Lung microvascular endothelial cell (primary cell): ENCODE data around the gene AHI1. TPM values are rescaled to one million over a fixed set of nuclear protein-coding genes. Genes with fewer than 3 reads are reported as not detected.
"Not testable (repeated sequence)": the region's sequence is repeated elsewhere in the genome, so short reads cannot be mapped to it uniquely, and the experiment has no call there.

ENCODE experiments used
- DNase-seq, 2 donors: peaks; one replicate each; pipeline versions ENCODE4 v3.0.0 to v3.0.0-alpha.2; 2010; ENCODE audit warnings: low read depth in 2 of 2
- total RNA-seq: library from RNA; depleted of rRNA; stranded (reverse); fragments of >200 nt; gene quantifications from 2 replicates; pipeline ENCODE4 v1.2.1, GENCODE V29; 2014

Gene AHI1
- total RNA-seq, 1 donor from 2014 or later, result 7.9 TPM

DNA sequence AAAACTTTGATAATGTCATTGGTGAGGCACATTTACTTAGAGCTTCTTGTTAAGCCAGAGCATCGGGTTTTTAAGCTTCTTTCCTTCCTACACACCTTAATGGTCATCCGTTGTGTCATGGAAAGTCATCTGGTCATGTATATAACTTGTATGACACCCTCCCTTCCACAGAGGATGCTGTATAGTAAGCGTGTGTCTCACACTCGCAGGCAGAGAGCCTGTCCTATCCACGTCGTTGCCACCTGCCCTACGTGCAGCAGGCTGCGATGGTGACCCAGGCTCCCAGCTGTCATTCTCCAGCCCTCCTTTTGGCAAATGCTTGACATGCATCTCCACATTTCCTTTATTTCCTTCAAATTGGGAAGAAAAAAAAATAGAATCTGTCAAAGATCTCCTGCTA is 230.9 kb downstream of the AHI1 start:
- DNase-seq, result no peak

DNA sequence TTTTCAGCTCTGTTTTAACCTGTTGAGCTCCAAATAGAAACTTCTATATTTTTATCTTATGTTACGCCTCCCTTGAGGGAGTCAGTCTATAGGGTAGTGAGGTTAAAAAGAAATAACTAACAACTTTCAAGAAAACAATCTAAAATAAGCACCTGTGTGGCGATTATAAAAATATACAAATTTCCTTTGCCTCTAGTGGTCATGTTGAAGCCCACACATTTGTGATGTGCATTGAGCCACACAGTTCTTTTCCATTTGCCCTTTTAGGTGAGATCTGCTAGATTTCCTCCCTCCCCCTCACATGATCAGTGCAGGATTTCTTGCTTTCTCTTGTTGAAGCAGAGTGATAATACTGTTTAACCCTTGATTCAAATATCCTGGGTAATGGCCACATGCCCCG is 232.3 kb downstream of the AHI1 start:
- DNase-seq, result no peak

DNA sequence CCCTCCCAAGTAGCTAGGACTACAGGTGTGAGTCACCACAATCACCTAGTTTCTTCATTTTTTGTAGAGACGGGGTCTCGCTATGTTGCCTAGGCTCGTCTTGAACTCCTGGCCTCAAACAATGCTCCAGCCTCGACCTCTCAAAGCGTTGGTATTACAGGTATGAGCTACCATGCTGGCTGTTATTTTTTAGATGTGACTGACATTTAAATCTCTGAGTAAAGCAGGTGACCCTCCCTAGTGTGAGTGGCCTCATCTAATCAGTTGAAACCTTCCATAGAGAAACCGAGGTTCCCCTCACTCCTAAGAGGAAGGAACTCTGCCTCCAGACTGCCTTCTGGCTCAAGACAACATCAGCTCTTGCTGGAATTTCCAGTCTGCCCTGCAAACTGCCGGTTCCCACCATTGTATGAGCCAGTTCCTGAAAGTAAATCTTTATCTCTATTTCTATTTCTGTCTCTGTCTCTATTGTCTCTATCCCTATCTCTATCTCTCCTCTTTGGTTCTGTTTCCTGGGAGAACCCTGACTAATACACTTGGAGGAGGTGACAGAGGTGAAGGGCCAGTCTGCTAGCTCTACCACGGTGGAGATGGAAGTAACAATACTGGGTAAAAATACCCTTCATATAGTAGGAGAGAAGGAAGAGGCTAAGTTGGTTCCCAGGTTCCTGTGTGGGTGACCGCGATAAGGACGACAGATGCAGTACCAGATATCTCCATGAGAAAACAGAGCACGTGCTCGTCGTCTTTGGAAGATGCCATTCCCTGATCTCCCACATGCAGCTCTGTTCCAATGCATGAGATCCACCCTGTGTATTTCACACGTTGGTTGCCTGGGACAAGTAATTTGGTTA is 235.4 kb downstream of the AHI1 start:
- no peak for DNase-seq

DNA sequence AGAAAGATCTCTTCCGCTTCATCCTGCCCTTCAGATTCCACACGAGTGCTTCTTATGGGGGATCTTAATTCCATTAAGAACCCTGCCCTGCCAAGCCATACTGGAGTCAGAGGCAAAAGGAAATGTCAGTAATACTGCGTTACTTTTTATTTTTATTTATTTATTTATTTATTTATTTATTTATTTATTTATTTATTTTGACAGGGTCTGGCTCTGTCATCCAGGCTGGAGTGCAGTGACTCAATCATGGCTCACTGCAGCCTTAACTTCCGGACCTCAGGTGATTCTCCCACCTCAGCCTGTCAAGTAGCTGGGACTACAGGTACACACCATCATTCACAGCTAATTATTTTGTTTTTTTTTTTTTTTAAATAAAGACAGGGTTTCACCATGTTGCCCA is 236.9 kb downstream of the AHI1 start:
- DNase-seq, result no peak

DNA sequence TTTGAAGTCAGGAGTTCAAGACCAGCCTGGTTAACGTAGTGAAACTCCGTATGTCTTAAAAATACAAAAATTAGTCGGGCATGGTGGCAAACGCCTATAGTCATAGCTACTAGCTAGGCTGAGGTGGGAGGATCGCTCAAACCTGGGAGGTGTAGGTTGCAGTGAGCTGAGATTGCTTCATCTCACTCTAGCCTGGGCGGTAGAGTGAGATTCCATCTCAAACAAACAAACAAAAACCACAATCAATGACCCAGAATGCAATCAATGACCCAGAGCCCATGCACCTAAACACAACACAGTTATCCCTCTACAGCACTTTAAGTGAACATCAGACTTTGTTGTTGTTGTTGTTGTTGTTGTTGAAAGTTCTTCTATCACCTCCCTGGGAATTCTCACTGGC is 238.6 kb downstream of the AHI1 start:
- no peak for DNase-seq

DNA sequence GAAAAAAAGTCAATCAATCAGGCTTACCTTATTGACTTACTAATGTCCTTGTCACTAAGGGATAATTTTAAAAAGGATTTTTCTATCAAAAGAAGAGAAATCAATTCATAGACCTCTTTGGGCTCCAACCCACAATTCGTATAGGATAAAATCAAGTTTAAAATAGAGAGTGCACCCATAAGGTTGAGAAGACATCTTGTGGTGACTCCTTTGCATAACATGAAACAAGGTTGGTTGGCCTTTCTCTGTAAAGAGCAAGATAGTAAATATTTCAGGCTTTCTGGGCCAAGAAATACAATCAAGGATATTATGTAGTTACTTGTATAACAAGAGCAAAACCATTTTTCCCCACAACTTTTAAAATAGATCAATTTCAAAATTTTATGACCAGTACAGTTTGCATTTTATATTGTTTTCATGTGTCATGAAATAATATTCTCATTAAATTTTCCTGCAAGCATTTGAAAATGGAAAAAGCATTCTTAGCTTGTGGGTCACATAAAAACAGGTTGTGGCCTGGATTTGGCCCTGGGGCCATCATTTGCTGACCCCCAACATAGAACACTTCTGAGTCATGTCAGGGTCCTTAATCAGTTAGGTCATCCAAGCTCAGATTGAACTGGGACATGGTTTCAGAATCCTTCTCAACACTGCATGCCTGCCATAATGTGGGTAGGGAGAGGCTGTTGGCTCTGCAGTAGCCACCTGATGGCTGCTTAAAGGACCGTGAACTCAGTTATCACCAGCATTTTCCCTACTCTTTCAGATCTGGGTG is 239.7 kb downstream of the AHI1 start:
- no peak for DNase-seq

DNA sequence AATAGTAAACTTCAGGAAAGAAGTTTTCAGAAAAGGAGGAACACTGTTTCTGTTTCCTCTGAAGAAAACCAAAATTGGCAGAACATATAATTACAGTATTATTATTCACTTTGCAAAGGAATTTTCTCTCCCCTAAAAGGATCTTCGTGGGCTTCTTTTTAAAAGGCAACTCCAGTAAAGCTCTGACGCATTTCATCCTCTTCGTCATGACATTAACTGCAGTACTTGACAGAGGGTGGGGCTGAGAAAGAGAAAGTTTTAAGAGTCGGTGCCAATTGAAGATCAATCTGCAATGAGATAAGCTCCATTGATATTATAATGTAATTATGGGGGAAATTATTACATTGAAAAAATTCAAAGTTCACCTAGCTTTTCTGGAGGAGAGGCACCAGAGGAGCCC is 240.7 kb downstream of the AHI1 start:
- no peak for DNase-seq

DNA sequence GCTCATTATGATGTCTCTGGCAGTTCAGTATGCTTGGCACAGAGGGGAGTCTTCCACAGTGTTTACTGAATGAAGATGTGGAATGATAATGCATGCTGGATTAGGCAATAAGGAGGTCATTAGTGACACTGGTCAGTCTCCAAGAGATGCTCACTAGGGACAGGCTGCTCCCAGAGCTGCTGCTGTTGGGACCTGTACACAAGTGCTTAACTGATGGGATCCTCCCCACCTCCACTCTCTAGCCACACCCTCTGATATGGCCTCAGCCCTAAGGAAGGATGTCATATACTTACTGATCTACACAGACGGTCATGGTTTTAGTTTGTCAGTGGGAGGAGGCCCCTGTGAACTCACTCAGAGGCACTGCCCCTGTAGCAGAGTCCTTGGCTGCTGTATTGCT is 243.1 kb downstream of the AHI1 start:
- DNase-seq, result no peak

DNA sequence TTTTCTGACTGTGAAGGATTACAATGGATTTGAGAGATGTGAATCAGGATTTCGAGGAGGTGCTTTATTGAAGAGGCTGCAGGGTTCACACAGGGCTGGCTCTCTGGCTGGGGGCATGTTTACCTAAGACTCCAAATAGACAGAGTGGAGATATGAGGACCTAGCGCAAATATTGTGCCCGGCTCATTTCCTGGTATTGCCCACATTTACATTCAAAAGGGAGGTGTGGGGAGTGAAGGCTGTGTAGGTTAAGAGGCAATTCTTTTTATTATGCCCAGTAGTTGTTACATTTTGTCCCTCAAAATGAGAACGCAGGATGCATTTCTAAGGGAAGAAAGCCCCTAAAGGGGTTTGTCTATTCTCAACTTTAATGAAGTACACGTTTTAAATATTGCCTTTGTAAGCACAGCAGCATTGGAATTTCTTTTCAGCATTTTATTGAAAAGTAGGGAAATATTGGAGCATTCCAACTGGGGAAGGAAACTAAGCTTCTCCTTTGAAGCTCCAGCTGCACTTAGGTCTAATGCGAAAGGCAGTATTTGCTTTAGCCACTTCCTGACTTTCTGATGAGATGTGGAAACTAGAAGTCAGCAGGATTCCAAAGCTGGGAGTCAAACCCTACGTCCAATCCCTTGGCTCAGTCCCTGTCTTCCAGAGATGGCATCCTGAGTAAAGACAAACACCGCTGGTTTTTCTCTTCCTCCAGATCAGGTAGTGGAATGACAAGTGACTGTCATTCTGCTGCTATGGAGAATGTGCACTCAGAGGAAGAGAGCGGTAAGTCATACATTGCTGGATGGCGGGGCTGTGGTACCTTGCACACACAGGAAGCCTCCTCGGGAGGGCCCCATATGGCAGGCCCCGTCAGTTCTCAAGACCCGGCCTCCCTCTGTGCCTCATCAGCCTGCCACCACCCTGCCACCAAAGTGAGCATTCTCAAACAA is 245.8 kb downstream of the AHI1 start:
- DNase-seq, result peak in 1 of 2 donors; percentile 8

DNA sequence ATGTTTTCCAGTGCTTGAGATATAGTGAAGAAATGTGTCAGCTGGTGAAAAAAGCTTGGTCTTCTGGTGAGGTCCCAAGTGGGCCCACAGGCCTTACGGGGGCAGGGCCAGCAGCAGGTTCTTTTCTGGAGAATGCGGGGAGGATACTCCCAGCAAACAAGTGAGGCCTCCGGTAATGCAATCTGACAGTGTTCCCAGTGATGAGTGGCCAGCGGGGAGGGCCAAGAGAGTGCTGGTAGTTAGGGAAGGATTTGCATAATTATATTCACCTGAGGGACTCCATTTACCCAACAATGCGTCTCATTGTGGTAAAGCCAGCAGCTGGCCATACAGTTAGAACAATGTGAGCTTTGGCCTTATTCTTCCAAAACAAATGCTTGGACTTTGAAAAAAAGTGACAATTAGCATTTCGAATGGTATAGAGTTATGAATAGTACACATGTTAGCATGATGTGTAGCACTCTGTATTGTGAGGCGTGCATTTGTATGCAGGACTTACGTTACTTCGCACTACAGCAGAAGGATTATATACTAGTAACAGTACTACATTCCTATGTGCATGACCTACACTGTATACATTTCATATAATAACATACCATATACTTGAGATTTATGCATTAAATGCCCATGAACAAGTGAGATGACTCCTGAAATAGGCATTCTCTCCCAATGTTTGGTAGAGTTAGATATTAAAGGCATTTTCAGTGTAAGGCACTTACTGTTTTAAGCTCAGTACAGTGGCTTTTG is 246.6 kb downstream of the AHI1 start:
- DNase-seq, result no peak

DNA sequence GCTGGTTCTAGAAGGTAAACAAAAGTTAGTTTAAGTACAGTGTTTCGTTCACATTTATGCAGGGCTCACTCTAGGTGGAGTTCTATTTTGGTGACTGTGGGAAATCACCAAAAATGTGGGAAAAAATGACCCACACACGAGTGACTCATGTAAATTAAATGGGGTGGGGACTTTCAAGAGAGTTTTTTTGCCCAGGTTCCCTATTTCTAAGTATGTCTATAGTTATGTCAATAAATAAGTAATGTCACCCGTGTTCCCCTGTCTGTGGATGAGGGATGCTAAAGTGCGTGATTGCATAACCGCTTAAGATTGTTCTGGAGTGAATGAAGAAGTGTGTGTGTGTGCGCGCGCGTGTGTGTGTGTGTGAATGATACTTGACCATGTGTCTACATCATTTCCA is 247.3 kb downstream of the AHI1 start:
- DNase-seq, result no peak

DNA sequence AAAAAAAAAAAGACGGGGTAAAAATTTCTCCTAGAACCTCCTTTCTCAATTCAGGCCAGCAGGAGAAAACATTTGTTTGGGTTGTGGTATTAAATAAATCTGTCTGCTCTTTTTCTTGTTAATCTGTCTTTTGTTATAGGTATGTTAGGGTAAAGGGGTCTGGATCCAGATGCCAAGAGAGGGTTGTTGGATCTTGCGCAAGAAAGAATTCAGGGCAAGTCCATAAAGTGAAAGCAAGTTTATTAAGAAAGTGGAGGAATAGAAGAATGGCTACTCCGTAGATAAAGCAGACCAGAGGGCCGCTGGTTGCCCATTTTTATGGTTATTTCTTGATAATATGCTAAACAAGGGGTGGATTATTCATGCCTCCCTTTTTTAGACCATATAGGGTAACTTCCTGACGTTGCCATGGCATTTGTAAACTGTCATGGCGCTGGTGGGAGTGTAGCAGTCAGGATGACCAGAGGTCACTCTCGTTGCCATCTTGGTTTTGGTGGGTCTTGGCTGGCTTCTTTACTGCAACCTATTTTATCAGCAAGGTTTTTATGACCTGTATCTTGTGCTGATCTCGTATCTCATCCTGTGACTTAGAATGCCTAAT is 251.0 kb downstream of the AHI1 start:
- not testable (repeated sequence) for DNase-seq

DNA sequence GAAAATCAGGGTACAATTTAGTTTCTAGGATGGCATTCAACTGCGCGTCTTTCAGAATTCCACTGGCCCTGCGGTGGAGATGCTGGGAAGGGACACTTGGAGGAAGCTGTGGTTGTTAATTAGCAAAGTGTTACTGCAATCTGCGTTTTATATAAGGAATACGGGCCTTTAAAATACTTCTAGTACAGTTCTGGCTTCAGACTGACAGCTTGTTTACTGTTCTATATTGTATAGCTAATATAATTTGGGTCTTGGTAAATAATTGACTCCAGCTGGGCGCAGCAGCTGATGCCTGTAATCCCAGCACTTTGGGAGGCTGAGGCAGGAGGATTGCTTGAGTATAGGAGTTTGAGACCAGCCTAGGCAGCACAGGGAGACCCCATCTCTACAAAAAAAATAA is 252.7 kb downstream of the AHI1 start:
- no peak for DNase-seq

DNA sequence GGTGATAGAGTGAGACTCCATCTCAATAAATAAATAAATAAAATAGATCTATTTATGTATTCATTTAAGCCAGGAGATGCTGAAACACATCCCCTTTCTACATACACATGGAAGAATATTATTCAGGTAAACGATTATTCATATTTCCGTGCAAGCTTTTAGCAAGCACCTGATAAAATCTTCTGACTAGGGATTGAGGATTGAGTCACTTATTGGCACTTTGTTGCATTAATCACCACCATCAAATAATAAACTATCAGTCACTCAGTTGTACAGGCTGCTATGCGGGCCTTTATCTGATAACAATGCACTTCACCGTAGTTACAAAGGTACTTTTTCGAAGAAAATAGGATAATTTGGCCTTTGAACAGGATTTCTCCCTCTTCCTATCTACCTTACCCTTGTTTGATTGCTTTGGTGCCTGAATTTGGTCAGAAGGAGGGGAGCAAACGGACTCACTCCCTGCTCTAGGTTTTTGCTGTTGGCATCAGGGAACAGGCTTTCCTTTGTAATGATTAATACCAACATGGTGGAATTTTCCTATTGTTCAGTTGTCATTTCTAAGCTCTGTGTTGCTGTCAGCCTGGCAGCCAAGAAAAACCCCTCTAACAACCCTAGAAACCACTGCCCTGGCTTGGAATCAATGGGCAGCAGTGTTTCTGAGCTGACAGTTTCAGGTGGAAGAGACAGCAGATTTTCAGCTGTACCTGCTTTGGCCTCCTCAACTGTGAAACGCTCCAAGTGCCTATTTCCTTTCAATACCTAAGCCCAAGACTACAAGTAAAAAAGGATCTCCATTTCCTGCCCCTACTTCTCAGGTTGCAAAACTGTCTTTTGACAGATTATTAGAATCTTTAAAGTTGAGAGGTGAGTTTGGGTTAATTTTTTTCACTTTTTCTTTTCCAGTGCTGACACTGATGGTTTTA is 253.4 kb downstream of the AHI1 start:
- DNase-seq, result peak in 1 of 2 donors; percentile 3

DNA sequence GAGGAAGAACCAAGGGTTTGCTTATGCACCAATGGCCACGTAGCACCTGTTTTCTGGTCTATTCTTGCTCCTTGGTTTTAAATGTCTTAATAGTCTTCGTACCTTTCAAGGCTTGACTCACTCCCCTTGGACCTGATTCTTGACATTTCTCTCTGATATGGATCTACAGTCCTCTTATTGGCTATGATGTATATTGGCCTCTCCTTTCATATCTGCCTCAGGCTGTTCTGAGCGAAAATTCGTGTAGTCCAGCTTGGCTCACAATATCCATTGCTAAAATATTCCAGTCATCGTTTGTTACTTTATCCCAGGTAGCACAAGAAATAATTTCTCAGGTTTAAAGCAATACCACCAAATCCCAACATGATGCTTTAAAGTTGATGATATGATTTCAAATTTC is 256.8 kb downstream of the AHI1 start:
- no peak for DNase-seq

DNA sequence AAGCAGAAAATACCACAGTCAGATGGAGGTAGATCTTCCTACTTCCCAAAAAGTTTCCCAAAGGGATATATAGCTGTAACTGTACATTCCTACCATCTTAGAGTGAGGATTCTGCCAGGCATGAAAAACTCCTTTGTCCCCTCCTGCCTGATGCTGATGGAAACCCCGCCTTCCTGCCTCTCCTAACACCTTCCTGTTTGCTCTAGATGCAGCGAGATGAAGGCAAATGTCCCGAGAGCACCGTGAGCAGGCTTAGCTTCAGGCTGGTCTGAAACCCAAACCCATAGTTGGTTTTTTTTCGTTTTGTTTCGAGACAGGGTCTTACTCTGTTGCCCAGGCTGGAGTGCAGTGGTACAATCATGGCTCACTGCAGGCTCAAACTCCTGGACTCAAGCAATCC is 260.8 kb downstream of the AHI1 start:
- DNase-seq, result no peak

DNA sequence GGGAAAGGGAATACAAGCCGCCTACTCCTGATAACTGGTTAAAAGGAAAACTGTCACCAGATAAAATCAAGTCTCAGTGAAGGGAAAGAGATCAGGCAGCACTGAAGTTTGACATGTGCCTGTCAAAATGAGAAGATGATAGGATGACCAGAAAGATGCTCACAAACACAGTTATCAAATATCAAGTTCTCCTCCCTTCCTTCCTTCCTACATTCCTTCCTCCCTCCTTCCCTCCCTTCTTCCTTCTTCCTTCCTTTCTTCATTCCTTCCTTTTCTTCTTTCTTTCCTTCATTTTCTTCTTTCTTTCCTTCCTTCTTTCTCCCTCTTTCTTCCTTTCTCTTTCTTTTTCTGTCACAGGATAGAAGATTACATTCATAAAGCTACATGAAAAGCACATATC is 261.2 kb downstream of the AHI1 start:
- no peak for DNase-seq

DNA sequence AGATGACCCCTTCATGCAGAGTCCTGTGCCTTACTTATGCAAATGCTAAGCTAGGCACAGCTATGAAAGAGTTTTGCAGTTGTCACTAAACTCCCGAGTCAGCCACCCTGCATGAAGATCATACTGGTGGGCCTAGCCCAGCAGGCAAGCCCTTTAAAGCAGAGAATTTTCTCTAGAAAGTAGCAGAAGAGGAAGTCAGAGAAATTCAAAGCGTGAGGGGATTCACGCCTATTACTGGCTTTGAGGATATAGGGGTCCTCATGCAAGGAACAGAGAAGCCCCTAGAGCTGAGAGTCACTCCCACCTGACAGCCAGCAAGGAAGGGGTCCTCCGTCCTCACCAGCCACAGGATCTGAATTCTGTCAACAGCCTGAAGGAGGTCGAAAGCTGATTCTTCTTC is 261.8 kb downstream of the AHI1 start:
- DNase-seq, result no peak

DNA sequence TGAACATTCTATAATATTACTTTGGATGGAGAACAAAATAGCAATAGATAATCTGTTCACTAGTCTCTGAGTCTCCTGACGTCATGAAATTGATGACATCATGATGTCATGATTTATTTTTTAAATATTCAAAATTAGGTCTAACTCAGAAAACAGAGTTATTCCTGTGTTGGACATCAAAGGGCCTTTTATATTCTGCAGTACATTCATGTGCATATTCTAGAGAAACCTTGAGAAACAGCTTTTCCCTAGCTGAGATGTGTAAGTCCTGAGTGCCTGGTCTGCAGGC is 263.1 kb downstream of the AHI1 start:
- DNase-seq, result no peak
